ENCODE data around the gene ZNF77. TPM values are rescaled to one million over a fixed set of nuclear protein-coding genes. Genes with fewer than 3 reads are reported as not detected.

The ZNF77 gene
- total and polyA plus RNA-seq, 9 donors: 3.0 to 7.4 (median 5.2) TPM

- Histone ChIP-seq H3K4me1 (ENCODE audit: insufficient read depth) (no peaks in the 10 kb centered on the region), H3K27me3 (no peaks in the 10 kb centered on the region), H3K4me3 (no peak overlapping the region), H3K36me3 (no peaks in the 10 kb centered on the region), H3K9me3 (peaks cover 0 to 20% of the 10 kb centered on the region in 2 donors), H3K27ac (no peak overlapping the region)
- intact Hi-C loops (cut with DNase I): no loop called here
- TF ChIP-seq EP300 (IDR thresholded peaks at IDR 0.05) (no peak), POLR2A (IDR thresholded peaks at IDR 0.05) (no peak), CTCF (IDR thresholded peaks at IDR 0.05) (no peak)
- 97 to 98% (median 98%) methylated on average over 18 of the region's 18 CpGs for WGBS, 3 donors
- DNase-seq: no peak
These were observed 11.3 kb downstream of the ZNF77 start for GRCh38 chr19:2933490-2933910.

- Histone ChIP-seq H3K36me3 (no peaks in the 10 kb centered on the region), H3K27me3 (no peaks in the 10 kb centered on the region)
- intact Hi-C loops (cut with DNase I): no loop called here
These were observed 17.7 kb downstream of the ZNF77 start for GRCh38 chr19:2927032-2927430.

GRCh38 chr19:2926341-2927031, 18.3 kb downstream of the ZNF77 start:
- Histone ChIP-seq H3K9me3 (no peaks in the 10 kb centered on the region), H3K4me1 (ENCODE audit: insufficient read depth) (peaks cover 3% of the 10 kb centered on the region), H3K4me3 (no peak overlapping the region), H3K36me3 (no peaks in the 10 kb centered on the region), H3K27me3 (no peaks in the 10 kb centered on the region), H3K27ac (no peak overlapping the region)
- no peak for DNase-seq
- 79 to 90% (median 88%) methylated on average over 50 to 53 of the region's 53 CpGs for WGBS, 3 donors
- TF ChIP-seq CTCF (IDR thresholded peaks at IDR 0.05) (no peak), POLR2A (IDR thresholded peaks at IDR 0.05) (no peak), EP300 (IDR thresholded peaks at IDR 0.05) (no peak)
- intact Hi-C loops (cut with DNase I): no loop called here

More at GRCh38 chr19:2927032-2927430, 17.7 kb downstream of the ZNF77 start:
- H3K4me3 ChIP-seq: no peak overlapping the region
- DNase-seq: no peak
- H3K27ac ChIP-seq: no peak overlapping the region
- TF ChIP-seq EP300 (IDR thresholded peaks at IDR 0.05): no peak
- TF ChIP-seq CTCF (IDR thresholded peaks at IDR 0.05): no peak
- TF ChIP-seq POLR2A (IDR thresholded peaks at IDR 0.05): no peak
- peaks cover 1% of the 10 kb centered on the region for H3K4me1 ChIP-seq (ENCODE audit: insufficient read depth)
- 93 to 97% (median 96%) methylated on average over 18 of the region's 18 CpGs for WGBS, 3 donors
- no peaks in the 10 kb centered on the region for H3K9me3 ChIP-seq

GRCh38 chr19:2923510-2923909, 21.3 kb downstream of the ZNF77 start:
- H3K27ac ChIP-seq: no peak overlapping the region
- H3K36me3 ChIP-seq: no peaks in the 10 kb centered on the region
- 5 to 8% (median 5%) methylated on average over 4 of the region's 4 CpGs for WGBS, 3 donors
- intact Hi-C loops (cut with DNase I): loop anchor here in 1 of 4 donors (5.0 kb wide), 1 partner anchor 996 kb away; no protein-coding TSS in a partner anchor
- no peak overlapping the region for H3K4me3 ChIP-seq
- DNase-seq: no peak
- H3K9me3 ChIP-seq: no peaks in the 10 kb centered on the region
- H3K4me1 ChIP-seq (ENCODE audit: insufficient read depth): peaks cover 3% of the 10 kb centered on the region
- H3K27me3 ChIP-seq: no peaks in the 10 kb centered on the region
- no peak for TF ChIP-seq CTCF (IDR thresholded peaks at IDR 0.05)

Data from ovary (tissue), 9 donors.